ENCODE data around the gene PIP5K1A. TPM values are rescaled to one million over a fixed set of nuclear protein-coding genes. Genes with fewer than 3 reads are reported as not detected.
A peak's percentile ranks its signal among the peaks of the same experiment; 100 is the strongest.
"Not testable (repeated sequence)": the region's sequence is repeated elsewhere in the genome, so short reads cannot be mapped to it uniquely, and the experiment has no call there.

PIP5K1A gene
- total RNA-seq, 1 donor from 2014 or later: 41.8 TPM

GRCh38 chr1:151254217-151255213 is 56.2 kb downstream of the PIP5K1A start, which contains the start of gene PSMD4:
Gene PSMD4, plus strand, starts transcription at chr1:151254734. Its CDS starts 49 bp downstream, at chr1:151254783.
- peak; percentile 97 for DNase-seq (ENCODE audit: low spot score)

- DNase-seq (ENCODE audit: low spot score): no peak
Observed at GRCh38 chr1:151255381-151255780, 57.0 kb downstream of the PIP5K1A start.

- no peak for DNase-seq (ENCODE audit: low spot score)
Observed at GRCh38 chr1:151259351-151259750, 61.0 kb downstream of the PIP5K1A start.

GRCh38 chr1:151265446-151266236 is 67.3 kb downstream of the PIP5K1A start:
- DNase-seq (ENCODE audit: low spot score): peak; percentile 58

GRCh38 chr1:151266315-151266714 is 68.0 kb downstream of the PIP5K1A start:
- no peak for DNase-seq (ENCODE audit: low spot score)

- no peak for DNase-seq (ENCODE audit: low spot score)
Observed at GRCh38 chr1:151266821-151267220, 68.5 kb downstream of the PIP5K1A start.

GRCh38 chr1:151267760-151268159 is 69.4 kb downstream of the PIP5K1A start:
- DNase-seq (ENCODE audit: low spot score): no peak

- no peak for DNase-seq (ENCODE audit: low spot score)
Observed at GRCh38 chr1:151273924-151274466, 75.6 kb downstream of the PIP5K1A start.

- not testable (repeated sequence) for DNase-seq (ENCODE audit: low spot score)
Observed at GRCh38 chr1:151275341-151275740, 77.0 kb downstream of the PIP5K1A start.

GRCh38 chr1:151277249-151277648 is 78.9 kb downstream of the PIP5K1A start:
- no peak for DNase-seq (ENCODE audit: low spot score)

GRCh38 chr1:151281225-151281968 is 83.0 kb downstream of the PIP5K1A start:
- peak; percentile 96 for DNase-seq (ENCODE audit: low spot score)

- DNase-seq (ENCODE audit: low spot score): peak; percentile 100
Observed at GRCh38 chr1:151281969-151282882, 83.9 kb downstream of the PIP5K1A start, which contains the start of gene ZNF687. Gene ZNF687, plus strand, starts transcription at chr1:151282299. Its CDS starts 3,993 bp downstream, at chr1:151286292.

GRCh38 chr1:151282883-151283725 is 84.8 kb downstream of the PIP5K1A start:
- DNase-seq (ENCODE audit: low spot score): peak; percentile 26

- DNase-seq (ENCODE audit: low spot score): no peak
Observed at GRCh38 chr1:151284013-151284577, 85.7 kb downstream of the PIP5K1A start.

- DNase-seq (ENCODE audit: low spot score): no peak
Observed at GRCh38 chr1:151286619-151287340, 88.4 kb downstream of the PIP5K1A start.

- no peak for DNase-seq (ENCODE audit: low spot score)
Observed at GRCh38 chr1:151287341-151287699, 89.0 kb downstream of the PIP5K1A start.

GRCh38 chr1:151287767-151288500 is 89.6 kb downstream of the PIP5K1A start:
- no peak for DNase-seq (ENCODE audit: low spot score)
